GM12878 (cell line): ENCODE data around the gene HUNK. TPM values are rescaled to one million over a fixed set of nuclear protein-coding genes. Genes with fewer than 3 reads are reported as not detected.

Source experiments
- ASH2L ChIP-seq: fragments of 300-600, 200-600 bp; sonication (generic); IDR thresholded peaks from 2 replicates; pipeline ENCODE4 v1.6.1; 2017; ENCODE audit warnings: low read depth, mild to moderate bottlenecking, borderline replicate concordance
- ESRRA ChIP-seq: IDR thresholded peaks from 2 replicates; pipeline ENCODE4 v1.6.1; 2012; ENCODE audit warnings: mild to moderate bottlenecking, low read length, improper control_type of control experiment
- JUND ChIP-seq: IDR thresholded peaks from 2 replicates; pipeline ENCODE4 v1.6.1; 2012; ENCODE audit warnings: low read depth, mild to moderate bottlenecking, low read length, improper control_type of control experiment, moderate library complexity
- PBX3 ChIP-seq: IDR thresholded peaks from 2 replicates; pipeline ENCODE4 v1.6.1; 2011; ENCODE audit warnings: mild to moderate bottlenecking, low read depth, low read length, moderate library complexity; ENCODE audit not compliant: insufficient replicate concordance
- SREBF2 ChIP-seq: IDR thresholded peaks from 2 replicates; pipeline ENCODE4 v1.6.1; 2012; ENCODE audit warnings: mild to moderate bottlenecking, low read length
- polyA plus RNA-seq, 11 experiments: library from polyadenylated mRNA; depleted of rRNA in 4 of 11; unstranded in 6 of 11; stranded (reverse) in 5 of 11; fragments of >200 nt; fragmentation: Nextera tagmentation in 4 of 11; fragmentation: Illumina TruSeq in 1 of 11; extraction: Ambion mirVana in 4 of 11; extraction: Trizol in 1 of 11; gene quantifications; 1 replicate in 1 of 11; 2 replicates in 10 of 11; pipeline versions ENCODE4 v1.2.1 to v1.2.3, GENCODE V29; 2011 to 2016; ENCODE audit warnings: inconsistent platforms in 2 of 11, missing spikeins in 2 of 11, low read depth in 1 of 11
- total RNA-seq, 4 experiments: library from RNA; depleted of rRNA in 3 of 4; stranded (reverse); fragments of >200 nt in 3 of 4; fragmentation: Illumina TruSeq in 1 of 4; extraction: Trizol in 1 of 4; gene quantifications; 2 replicates each; pipeline versions ENCODE4 v1.2.1 to v1.2.3, GENCODE V29; 2013 to 2021
- TF ChIP-seq, protein P1 (sequence below): fragments of 450-650 bp; IDR thresholded peaks from 2 replicates; pipeline ENCODE4 v1.6.1; 2017; ENCODE audit warnings: mild to moderate bottlenecking, moderate library complexity
- TF ChIP-seq, protein P2 (sequence below): fragments of 450-650 bp; IDR thresholded peaks from 2 replicates; pipeline ENCODE4 v1.6.1; 2017; ENCODE audit warnings: borderline replicate concordance

Gene HUNK
- total and polyA plus RNA-seq, 10 of the 15 experiments (the other 5 are each of a cell fraction or from before 2014, with no cell fraction given) = under 0.01 to 0.14 (median 0.03) TPM; not detected in 7

DNA sequence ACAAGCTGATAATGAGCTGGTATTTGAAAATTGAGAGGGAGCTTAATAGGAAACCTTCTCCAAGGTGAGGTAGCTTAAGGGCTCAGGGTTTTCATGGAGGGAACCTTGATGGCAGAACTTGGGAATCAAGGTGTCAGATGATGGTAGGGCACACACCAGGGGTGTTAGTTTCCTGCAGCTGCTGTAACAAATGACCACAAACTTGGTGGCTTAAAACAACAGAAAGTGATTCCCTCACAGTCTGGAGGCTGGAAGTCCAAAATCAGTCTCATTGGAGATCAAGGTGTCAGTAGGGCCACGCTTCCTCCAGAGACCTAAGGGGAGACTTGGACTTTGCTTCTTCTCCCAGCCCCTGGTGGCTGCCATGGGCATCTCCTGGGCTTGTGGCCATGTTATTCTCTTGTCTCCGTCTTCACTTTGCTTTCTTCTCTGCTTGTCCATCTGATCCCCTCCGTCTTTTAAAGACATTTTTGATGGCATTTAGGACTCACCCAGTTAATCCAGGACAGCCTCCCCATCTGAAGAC is 45.5 kb downstream of the HUNK start (continued):
- no peak for TF ChIP-seq PBX3
- no peak for TF ChIP-seq SREBF2
- TF ChIP-seq JUND = no peak
- no peak for TF ChIP-seq ESRRA
- TF ChIP-seq, protein P1, sequence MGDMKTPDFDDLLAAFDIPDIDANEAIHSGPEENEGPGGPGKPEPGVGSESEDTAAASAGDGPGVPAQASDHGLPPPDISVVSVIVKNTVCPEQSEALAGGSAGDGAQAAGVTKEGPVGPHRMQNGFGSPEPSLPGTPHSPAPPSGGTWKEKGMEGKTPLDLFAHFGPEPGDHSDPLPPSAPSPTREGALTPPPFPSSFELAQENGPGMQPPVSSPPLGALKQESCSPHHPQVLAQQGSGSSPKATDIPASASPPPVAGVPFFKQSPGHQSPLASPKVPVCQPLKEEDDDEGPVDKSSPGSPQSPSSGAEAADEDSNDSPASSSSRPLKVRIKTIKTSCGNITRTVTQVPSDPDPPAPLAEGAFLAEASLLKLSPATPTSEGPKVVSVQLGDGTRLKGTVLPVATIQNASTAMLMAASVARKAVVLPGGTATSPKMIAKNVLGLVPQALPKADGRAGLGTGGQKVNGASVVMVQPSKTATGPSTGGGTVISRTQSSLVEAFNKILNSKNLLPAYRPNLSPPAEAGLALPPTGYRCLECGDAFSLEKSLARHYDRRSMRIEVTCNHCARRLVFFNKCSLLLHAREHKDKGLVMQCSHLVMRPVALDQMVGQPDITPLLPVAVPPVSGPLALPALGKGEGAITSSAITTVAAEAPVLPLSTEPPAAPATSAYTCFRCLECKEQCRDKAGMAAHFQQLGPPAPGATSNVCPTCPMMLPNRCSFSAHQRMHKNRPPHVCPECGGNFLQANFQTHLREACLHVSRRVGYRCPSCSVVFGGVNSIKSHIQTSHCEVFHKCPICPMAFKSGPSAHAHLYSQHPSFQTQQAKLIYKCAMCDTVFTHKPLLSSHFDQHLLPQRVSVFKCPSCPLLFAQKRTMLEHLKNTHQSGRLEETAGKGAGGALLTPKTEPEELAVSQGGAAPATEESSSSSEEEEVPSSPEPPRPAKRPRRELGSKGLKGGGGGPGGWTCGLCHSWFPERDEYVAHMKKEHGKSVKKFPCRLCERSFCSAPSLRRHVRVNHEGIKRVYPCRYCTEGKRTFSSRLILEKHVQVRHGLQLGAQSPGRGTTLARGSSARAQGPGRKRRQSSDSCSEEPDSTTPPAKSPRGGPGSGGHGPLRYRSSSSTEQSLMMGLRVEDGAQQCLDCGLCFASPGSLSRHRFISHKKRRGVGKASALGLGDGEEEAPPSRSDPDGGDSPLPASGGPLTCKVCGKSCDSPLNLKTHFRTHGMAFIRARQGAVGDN = no peak
- no peak for TF ChIP-seq ASH2L
- TF ChIP-seq, protein P2, sequence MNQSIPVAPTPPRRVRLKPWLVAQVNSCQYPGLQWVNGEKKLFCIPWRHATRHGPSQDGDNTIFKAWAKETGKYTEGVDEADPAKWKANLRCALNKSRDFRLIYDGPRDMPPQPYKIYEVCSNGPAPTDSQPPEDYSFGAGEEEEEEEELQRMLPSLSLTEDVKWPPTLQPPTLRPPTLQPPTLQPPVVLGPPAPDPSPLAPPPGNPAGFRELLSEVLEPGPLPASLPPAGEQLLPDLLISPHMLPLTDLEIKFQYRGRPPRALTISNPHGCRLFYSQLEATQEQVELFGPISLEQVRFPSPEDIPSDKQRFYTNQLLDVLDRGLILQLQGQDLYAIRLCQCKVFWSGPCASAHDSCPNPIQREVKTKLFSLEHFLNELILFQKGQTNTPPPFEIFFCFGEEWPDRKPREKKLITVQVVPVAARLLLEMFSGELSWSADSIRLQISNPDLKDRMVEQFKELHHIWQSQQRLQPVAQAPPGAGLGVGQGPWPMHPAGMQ = no peak
